Measurements from ENCODE around the gene TPBGL.

TPBGL gene

DNA sequence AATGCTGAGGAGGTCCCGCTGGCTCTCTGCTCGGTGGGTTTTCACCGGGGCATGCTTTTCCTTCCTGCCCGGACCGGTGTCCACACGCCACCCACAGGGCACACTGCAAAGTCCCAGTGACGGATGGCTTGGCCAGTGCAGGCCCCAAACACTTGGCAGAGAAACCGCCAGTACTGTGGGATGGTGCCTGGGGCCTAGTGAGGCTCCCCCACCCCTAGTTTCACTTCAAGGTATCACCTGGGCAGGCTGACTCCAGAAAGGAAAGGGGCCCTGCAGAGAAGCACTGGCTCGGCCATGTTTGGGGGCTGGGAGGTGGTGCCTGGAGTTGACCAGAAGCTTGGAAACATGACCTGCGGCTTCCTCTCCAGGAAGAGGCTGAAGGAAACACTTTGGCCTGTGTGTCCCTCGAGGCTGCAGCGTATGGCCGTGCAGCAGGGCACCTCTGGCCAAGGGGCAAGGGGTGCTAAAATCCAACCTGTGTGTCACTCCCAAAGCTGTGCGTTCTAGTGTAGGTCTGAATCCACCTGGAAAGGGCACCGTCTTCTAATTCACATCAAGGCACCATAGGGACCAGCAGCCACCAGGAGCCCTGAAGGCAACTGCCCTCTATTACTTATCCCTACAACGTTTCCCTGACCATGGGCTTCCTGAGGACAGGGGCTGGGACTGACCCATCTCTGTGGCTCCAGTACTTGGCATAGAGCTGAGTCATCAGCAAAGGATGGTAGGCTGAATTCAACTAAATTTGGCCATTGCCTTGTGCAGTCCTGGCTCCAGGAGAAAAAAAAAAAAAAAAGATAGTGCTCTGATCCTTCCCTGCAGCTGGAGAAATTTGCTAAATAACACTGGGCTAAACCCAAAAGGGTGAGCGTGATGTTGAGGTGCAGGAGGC, 22.6 kb downstream of the TPBGL start:
- Histone ChIP-seq H3K4me1 (peaks cover 56% of the 10 kb centered on the region), H3K36me3 (peaks cover 23% of the 10 kb centered on the region), H4K20me1 (no peaks in the 10 kb centered on the region), H3K9ac (no peak overlapping the region), H3K4me2 (peak overlapping the region; percentile 43; the same call in 1 of the 2 replicates), H3K27me3 (no peaks in the 10 kb centered on the region), H3K4me3 (no peak overlapping the region), H3K9me3 (no peaks in the 10 kb centered on the region), H3K27ac (no peak overlapping the region)
- TF ChIP-seq Cebpa-rat (IDR thresholded peaks at IDR 0.05): no peak

GRCh38 chr11:75263944-75264349, 23.4 kb downstream of the TPBGL start:
- peaks cover 56% of the 10 kb centered on the region for H3K4me1 ChIP-seq
- H3K9me3 ChIP-seq: no peaks in the 10 kb centered on the region
- H3K36me3 ChIP-seq: peaks cover 30% of the 10 kb centered on the region
- H4K20me1 ChIP-seq: no peaks in the 10 kb centered on the region
- TF ChIP-seq Cebpa-rat (IDR thresholded peaks at IDR 0.05): no peak
- H3K27me3 ChIP-seq: no peaks in the 10 kb centered on the region
- H3K27ac ChIP-seq: no peak overlapping the region
- 0 out of 2 replicates have a peak overlapping the region, but pooled peaks have one; percentile 9 for H3K9ac ChIP-seq
- H3K4me3 ChIP-seq: no peak overlapping the region
- peak overlapping the region; percentile 43 for H3K4me2 ChIP-seq

DNA sequence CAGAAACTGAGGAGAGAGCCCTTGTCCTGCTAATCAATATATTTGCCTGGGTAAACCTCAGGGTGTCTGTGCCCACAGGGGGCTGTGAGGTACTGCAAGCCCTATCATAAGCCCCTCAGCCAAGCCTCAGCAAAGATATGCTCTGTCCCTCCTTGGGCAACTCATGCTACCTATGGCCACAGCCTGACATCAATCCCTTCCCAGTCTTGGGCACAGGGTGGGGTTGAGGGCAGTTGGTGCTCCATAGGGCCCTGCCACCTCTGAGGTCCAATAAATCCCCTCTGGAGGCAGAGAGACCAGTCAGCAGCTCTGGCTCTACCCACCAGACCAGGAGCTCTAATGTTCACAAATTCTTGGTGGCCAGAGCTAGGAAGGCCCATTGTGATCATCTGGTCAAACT, 23.8 kb downstream of the TPBGL start:
- 0 out of 2 replicates have a peak overlapping the region, but pooled peaks have one; percentile 9 for H3K9ac ChIP-seq
- peak overlapping the region; percentile 43 for H3K4me2 ChIP-seq
- no peaks in the 10 kb centered on the region for H3K9me3 ChIP-seq
- H3K27me3 ChIP-seq: no peaks in the 10 kb centered on the region
- peaks cover 56% of the 10 kb centered on the region for H3K4me1 ChIP-seq
- no peak for TF ChIP-seq Cebpa-rat (IDR thresholded peaks at IDR 0.05)
- no peaks in the 10 kb centered on the region for H4K20me1 ChIP-seq
- H3K36me3 ChIP-seq: peaks cover 34% of the 10 kb centered on the region
- H3K4me3 ChIP-seq: no peak overlapping the region
- peak overlapping the region; percentile 33; the same call in 1 of the 2 replicates for H3K27ac ChIP-seq

DNA sequence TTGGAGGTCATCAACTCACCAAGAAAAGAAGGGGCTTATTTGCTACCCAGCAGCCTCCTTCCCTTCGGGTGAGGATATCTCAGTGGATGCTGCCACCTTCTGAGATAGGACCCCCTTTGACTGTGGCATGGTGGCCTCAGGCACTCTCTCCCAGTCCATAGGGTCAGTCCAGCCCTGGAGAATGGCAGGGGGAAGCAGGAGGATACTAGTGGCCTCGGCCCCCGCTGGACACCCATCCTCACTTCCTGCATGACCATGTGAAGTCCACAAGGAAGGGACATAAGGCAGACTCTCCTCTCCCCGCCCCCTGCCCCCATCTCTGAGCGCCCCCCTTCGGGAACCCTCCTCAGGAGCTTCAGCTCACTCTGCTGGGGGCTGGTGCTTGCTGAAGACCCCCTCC, 24.4 kb downstream of the TPBGL start:
- H3K4me3 ChIP-seq: no peak overlapping the region
- no peak overlapping the region for H3K27ac ChIP-seq
- H3K9me3 ChIP-seq: no peaks in the 10 kb centered on the region
- no peak for TF ChIP-seq Cebpa-rat (IDR thresholded peaks at IDR 0.05)
- peak overlapping the region; percentile 43 for H3K4me2 ChIP-seq
- H3K27me3 ChIP-seq: no peaks in the 10 kb centered on the region
- H3K9ac ChIP-seq: no peak overlapping the region
- H3K4me1 ChIP-seq: peaks cover 56% of the 10 kb centered on the region
- no peaks in the 10 kb centered on the region for H4K20me1 ChIP-seq
- H3K36me3 ChIP-seq: peaks cover 40% of the 10 kb centered on the region

GRCh38 chr11:75265851-75266531, 25.4 kb downstream of the TPBGL start:
- no peaks in the 10 kb centered on the region for H3K9me3 ChIP-seq
- H3K9ac ChIP-seq: no peak overlapping the region
- peaks cover 48% of the 10 kb centered on the region for H3K4me1 ChIP-seq
- TF ChIP-seq Cebpa-rat (IDR thresholded peaks at IDR 0.05): no peak
- H3K36me3 ChIP-seq: peaks cover 50% of the 10 kb centered on the region
- H3K27ac ChIP-seq: peak overlapping the region; percentile 32; the same call in 1 of the 2 replicates
- no peaks in the 10 kb centered on the region for H3K27me3 ChIP-seq
- no peak overlapping the region for H3K4me3 ChIP-seq
- H3K4me2 ChIP-seq: peak overlapping the region; percentile 38
- H4K20me1 ChIP-seq: no peaks in the 10 kb centered on the region

DNA sequence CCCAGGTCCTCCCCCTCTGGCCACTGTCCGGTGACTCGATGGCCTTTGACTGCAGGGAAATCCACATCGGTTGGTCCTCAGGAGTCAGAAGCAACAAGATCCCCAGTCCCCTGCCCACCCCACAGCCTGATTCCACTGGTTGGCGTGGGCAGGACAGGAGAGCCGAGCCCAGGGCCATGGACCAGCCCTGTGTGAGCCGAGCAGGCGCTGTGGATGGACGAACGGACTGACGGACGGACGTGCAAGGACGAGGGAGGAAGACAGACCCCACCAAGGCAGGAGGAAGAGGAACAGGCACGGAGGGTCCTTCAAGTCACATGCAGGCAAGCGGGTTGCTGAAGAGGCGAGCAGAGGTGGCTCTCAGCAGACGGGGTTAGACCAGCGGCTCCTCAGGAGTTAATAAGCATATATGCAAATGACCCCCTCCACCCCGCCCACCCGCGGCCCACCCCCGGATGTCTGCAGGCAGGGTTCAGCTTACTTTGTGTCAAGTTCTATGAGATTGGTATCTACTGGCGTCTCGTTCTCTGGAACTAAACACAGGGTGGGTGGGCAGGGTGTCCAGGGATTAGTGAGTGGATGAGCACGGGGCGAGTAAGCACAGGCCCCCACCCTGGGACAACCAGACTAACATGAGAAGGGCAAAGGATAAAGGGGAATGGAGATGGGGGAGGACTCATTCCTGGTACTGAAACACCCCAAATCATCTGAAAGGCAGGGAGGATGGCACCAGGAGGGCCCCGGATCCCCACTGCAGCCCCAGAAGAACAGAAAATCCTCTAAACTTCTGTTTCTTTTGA, 26.8 kb downstream of the TPBGL start:
- Histone ChIP-seq H3K36me3 (peaks cover 61% of the 10 kb centered on the region), H3K9ac (no peak overlapping the region), H3K4me1 (peaks cover 51% of the 10 kb centered on the region), H3K4me2 (no peak overlapping the region), H3K4me3 (no peak overlapping the region), H3K27me3 (no peaks in the 10 kb centered on the region), H3K9me3 (no peaks in the 10 kb centered on the region), H4K20me1 (no peaks in the 10 kb centered on the region), H3K27ac (no peak overlapping the region)
- no peak for TF ChIP-seq Cebpa-rat (IDR thresholded peaks at IDR 0.05)

GRCh38 chr11:75268626-75269366, 28.2 kb downstream of the TPBGL start:
- no peak overlapping the region for H3K27ac ChIP-seq

GRCh38 chr11:75269367-75269660, 28.7 kb downstream of the TPBGL start:
- H3K36me3 ChIP-seq: peaks cover 78% of the 10 kb centered on the region
- no peak overlapping the region for H3K4me3 ChIP-seq
- H3K9me3 ChIP-seq: no peaks in the 10 kb centered on the region
- H3K27ac ChIP-seq: no peak overlapping the region
- peaks cover 55% of the 10 kb centered on the region for H3K4me1 ChIP-seq
- H3K4me2 ChIP-seq: no peak overlapping the region
- no peaks in the 10 kb centered on the region for H3K27me3 ChIP-seq
- no peaks in the 10 kb centered on the region for H4K20me1 ChIP-seq
- TF ChIP-seq Cebpa-rat (IDR thresholded peaks at IDR 0.05): no peak
- no peak overlapping the region for H3K9ac ChIP-seq

More at GRCh38 chr11:75268626-75269366, 28.2 kb downstream of the TPBGL start:
- no peaks in the 10 kb centered on the region for H3K27me3 ChIP-seq
- no peaks in the 10 kb centered on the region for H4K20me1 ChIP-seq
- H3K9me3 ChIP-seq: no peaks in the 10 kb centered on the region
- H3K4me3 ChIP-seq: no peak overlapping the region
- TF ChIP-seq Cebpa-rat (IDR thresholded peaks at IDR 0.05): no peak
- H3K4me2 ChIP-seq: no peak overlapping the region
- no peak overlapping the region for H3K9ac ChIP-seq
- H3K36me3 ChIP-seq: peaks cover 73% of the 10 kb centered on the region
- H3K4me1 ChIP-seq: peaks cover 55% of the 10 kb centered on the region

DNA sequence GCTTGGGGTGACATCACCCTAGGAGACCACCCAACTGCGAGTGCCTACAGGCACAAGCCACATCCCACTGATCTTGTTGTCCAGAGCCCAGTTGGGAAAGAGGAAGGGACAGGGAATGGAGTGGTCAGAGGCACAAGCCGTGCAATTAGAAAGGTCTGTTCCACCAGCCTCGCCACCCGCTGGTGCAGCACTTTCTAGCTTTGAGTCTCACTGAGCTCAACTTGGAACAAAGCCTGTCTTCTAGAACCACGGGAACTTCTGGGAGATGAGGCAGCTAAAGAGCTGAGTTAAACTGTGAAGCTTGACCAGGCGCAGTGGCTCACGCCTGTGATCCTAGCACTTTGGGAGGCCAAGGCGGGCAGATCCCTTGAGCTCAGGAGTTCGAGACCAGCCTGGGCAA, 29.3 kb downstream of the TPBGL start:
- Histone ChIP-seq H3K9ac (no peak overlapping the region), H3K4me3 (no peak overlapping the region), H3K4me2 (no peak overlapping the region), H3K27ac (no peak overlapping the region), H4K20me1 (no peaks in the 10 kb centered on the region), H3K27me3 (no peaks in the 10 kb centered on the region), H3K36me3 (peaks cover 78% of the 10 kb centered on the region), H3K4me1 (peaks cover 54% of the 10 kb centered on the region), H3K9me3 (no peaks in the 10 kb centered on the region)
- TF ChIP-seq Cebpa-rat (IDR thresholded peaks at IDR 0.05): no peak

Measured in BLaER1 (cell line).